ENCODE data around the gene ORC5. TPM values are rescaled to one million over a fixed set of nuclear protein-coding genes. Genes with fewer than 3 reads are reported as not detected.
A peak's percentile ranks its signal among the peaks of the same experiment; 100 is the strongest.
"Not testable (repeated sequence)": the region's sequence is repeated elsewhere in the genome, so short reads cannot be mapped to it uniquely, and the experiment has no call there.

Gene ORC5
- 10 to 100 TPM; 26.7 to 28.0 (median 28.0) TPM for polyA plus RNA-seq (ENCODE audit: insufficient read length in 3 of 3)

- DNase-seq (ENCODE audit: low read depth in 3 of 3, low spot score in 2 of 3), result peak; percentile 56 to 72 (median 61)
These were observed at the start of gene ORC5 for GRCh38 chr7:104207731-104208420. ORC5 (minus strand) TSS chr7:104208013; CDS start chr7:104207904, 109 bp downstream.

GRCh38 chr7:104255616-104256015 is 47.8 kb upstream of the ORC5 start:
- DNase-seq (ENCODE audit: low read depth in 3 of 3, low spot score in 2 of 3), result no peak

DNA sequence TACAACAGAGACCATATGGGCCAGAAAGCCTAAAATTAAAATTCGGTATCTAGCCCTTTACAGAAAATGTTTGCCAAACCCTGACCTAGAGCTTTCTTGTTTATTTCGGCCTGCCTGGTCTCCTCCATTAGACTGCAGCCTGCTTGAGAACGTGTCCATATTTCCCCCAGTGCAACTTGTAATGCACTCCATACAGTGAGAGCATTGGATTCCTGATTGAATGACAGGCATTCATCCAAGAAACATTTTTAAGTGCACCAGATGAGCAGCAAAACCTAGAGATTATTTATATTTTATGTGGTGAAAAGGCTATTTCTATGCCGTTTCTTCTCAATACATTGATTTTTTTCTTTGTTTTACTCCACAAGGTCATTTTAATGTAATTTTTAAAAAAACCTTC is 47.4 kb upstream of the ORC5 start:
- no peak for DNase-seq (ENCODE audit: low read depth in 3 of 3, low spot score in 2 of 3)

DNA sequence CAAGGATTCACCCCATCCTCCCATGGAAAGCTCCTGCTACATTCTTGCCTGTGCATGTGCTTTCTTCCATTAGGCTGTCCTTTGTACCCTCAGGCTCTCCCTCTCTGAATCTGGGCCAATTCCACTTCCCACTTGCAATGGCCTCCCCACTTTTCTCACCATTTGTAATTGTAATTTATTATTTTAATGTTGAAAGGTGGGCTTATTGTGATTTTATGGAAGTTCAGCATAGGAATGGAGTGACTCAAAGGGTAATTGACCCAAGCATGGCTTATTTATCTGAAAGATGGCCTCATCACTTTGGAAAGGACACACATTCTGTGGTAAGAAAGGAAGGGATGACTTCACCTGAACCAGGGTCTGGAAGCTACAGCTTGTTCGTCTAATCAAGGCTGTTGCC is 46.9 kb upstream of the ORC5 start:
- DNase-seq (ENCODE audit: low read depth in 3 of 3, low spot score in 2 of 3), result no peak

GRCh38 chr7:104252409-104253134 is 44.8 kb upstream of the ORC5 start:
- no peak for DNase-seq (ENCODE audit: low read depth in 3 of 3, low spot score in 2 of 3)

GRCh38 chr7:104242638-104243037 is 34.8 kb upstream of the ORC5 start:
- DNase-seq (ENCODE audit: low read depth in 3 of 3, low spot score in 2 of 3), result no peak

DNA sequence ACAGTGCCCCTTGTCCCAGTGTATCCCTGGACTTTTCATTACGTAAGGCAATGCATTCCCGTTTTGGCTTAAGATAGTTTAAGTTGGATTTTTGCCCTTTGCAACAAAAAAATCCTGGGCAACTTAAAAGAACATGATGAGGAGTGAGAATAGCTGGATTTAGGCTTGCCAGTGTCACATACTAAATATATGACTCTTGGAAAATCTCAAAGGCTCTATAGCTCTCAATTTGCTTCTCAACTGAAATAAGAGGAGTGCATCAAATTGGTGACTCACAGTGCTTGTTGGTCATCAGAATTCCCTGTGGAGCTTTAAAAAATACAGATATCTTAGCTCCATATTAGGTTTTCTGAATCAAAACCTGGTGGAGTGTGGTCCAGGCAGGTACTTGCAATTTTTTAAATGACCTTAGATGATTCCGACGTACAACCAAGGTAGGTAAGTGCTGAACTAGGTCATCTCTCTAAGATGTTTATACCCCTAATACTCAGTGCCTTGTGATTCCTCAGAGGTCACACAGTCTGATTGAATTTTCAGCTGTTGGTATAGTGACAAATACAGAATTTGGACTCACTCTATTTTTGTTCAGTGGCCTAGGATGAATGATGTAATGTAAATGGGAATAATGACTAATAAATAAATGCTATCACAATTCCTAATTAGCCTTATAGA is 33.9 kb upstream of the ORC5 start:
- no peak for DNase-seq (ENCODE audit: low read depth in 3 of 3, low spot score in 2 of 3)

- DNase-seq (ENCODE audit: low read depth in 3 of 3, low spot score in 2 of 3), result no peak
These were observed 33.3 kb upstream of the ORC5 start for GRCh38 chr7:104241135-104241534.

DNA sequence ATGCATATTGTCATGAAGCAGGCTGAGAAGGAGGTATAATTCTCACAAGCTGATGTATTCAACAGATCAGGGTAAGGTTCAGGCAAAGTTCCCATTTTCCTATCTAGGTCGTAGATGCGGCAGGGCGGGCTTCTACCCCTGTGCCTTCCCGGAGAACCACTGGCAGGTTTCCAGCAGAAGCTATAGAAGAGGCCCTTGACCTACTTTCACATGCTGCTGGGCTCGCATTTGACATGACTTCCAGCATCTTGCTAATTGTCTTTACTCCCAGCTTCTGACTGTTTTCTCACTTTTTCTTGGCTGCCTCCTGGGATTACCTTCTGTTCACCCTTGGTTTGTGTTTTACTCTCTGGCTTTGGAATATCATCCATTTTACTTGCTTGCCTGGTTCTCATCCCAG is 32.6 kb upstream of the ORC5 start:
- no peak for DNase-seq (ENCODE audit: low read depth in 3 of 3, low spot score in 2 of 3)

DNA sequence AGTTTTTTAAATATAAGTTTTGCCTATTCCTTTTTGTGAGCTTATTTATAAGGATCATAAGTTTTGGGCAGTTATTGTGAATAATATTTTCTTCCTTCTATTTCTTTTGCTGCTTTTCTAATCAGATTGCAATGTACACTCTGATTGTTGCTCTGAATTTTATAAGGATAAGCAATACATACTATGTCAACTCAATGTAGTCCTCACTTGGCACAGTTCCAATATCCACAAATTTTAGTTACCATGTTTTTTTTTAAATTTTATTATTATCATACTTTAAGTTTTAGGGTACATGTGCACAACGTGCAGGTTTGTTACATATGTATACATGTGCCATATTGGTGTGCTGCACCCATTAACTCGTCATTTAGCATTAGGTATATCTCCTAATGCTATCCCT is 27.2 kb upstream of the ORC5 start:
- DNase-seq (ENCODE audit: low read depth in 3 of 3, low spot score in 2 of 3), result not testable (repeated sequence)

DNA sequence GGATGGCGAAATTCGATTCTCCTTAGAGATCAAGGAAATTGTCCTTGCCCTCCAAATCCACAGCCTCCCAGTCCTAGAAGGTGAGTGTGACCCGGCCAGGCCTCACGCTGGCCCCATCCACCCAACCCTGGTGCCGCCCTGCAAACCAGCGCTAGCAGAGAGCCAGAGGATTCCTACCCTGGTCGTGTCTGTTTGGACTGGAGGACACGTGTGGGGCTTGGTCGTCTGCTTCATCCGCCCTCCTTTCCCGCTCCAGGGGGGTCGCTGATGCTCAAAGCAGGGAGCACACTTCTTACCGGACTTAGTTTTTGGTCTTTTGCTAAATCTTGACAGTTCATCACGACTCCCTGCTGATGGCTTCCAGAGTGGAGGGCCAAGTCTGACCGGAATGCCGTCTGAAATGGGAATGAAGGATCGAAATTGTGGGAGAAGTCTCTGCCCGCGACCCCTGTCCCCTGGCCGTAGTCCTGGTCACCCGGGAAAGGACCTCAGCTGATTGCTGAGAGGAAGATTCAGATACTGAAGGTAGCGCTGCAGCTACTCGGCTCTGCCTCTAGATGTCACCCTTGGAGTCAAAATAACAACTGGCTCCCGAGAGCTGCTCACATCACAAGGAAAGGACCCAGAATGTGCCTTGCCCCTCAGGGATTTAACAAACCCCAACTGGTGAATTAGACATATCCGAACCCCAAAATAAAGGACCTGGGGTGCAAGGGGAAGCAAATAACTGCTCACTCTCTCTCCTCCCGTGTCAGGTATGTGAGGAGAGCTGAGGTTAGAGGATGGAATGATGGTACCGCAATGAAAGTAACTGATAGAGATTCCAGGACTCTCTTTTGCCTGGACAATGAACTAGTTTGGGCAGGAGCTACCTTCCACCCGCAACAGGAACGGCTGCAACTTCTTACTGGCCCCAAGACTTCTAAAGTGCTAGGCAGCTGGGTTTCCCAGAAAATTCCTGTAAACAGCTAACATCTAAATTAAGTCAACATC is 23.5 kb upstream of the ORC5 start:
- peak in 1 of 3 donors; percentile 19 for DNase-seq (ENCODE audit: low read depth in 3 of 3, low spot score in 2 of 3)

DNA sequence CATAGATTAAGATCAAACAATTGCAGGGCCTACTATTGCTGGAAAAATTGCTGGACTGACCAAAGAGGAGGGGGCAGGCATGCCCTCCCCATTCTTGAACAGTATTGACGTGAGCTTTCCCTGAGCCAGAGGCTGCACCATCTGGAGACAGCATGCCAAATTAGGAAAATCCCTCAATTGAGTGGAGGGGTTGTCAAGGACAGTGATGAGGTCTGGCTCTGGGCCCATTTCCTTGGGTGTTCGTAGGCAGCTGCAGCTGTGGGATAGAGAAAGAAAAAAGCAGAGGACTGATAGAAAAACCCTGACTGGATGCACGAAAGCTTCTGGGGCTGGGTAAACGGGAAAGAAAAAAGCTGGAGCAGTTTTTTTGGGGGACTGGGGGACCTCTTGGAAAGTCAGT is 22.8 kb upstream of the ORC5 start:
- DNase-seq (ENCODE audit: low read depth in 3 of 3, low spot score in 2 of 3), result no peak

GRCh38 chr7:104228442-104228841 is 20.6 kb upstream of the ORC5 start:
- no peak for DNase-seq (ENCODE audit: low read depth in 3 of 3, low spot score in 2 of 3)

GRCh38 chr7:104225451-104225850 is 17.6 kb upstream of the ORC5 start:
- DNase-seq (ENCODE audit: low read depth in 3 of 3, low spot score in 2 of 3), result no peak

DNA sequence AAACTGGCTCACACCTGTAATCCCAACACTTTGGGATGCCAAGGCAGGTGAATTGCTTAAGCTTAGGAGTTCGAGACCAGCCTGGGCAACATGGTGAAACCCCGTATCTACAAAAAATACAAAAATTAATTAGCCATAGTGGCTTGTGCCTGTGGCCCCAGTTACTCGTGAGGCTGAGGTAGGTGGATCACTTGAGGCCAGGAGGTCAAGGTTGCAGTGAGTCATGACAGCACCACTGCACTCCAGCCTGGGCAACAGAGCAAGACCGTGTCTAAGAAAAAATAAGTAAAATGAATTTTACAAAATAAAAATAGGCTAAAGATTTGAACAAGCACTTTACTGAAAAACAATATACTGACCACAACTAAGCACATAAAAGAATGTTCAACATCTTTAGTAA is 9.8 kb upstream of the ORC5 start:
- no peak for DNase-seq (ENCODE audit: low read depth in 3 of 3, low spot score in 2 of 3)

- DNase-seq (ENCODE audit: low read depth in 3 of 3, low spot score in 2 of 3), result no peak
These were observed 1.2 kb upstream of the ORC5 start for GRCh38 chr7:104209063-104209462.

GRCh38 chr7:104208421-104208780 is 588 bp upstream of the ORC5 start:
- DNase-seq (ENCODE audit: low read depth in 3 of 3, low spot score in 2 of 3), result no peak

DNA sequence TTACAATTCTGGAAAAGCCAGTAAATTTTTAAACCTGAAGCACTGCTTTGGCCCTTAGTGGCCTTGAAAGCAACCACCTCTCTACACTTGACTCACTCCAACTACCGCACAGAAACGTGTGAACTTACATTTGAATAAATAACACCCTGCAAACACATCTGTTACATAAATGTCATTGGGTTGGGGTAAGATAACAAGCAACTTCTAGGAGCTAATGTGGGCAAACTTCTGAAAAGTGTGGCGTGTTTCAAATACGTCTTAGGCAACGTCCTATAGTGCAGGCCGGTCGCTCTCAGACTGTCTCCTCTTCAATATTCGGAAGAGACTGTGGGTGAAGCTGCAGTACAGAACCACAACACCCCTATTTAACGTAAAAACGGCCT is 474 bp downstream of the ORC5 start:
- peak in 1 of 3 donors; percentile 8 for DNase-seq (ENCODE audit: low read depth in 3 of 3, low spot score in 2 of 3)

DNA sequence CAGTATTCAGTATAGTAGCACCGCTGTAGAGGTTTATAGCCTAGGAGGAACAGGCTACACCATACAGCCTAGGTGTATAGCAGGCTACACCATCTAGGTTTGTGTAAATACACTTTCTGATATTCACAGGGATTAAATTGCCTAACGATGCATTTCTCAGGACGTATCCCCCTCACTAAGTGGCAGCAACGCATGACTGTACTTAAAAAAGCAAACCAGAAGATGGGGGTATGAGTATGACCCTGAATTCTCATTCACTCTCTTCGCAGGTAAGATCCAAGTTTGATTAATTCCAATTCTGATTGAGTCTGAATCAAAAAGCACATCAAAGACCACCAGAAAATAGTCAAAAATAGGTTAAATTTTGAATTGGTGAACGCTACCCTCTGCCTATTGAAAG is 972 bp downstream of the ORC5 start:
- DNase-seq (ENCODE audit: low read depth in 3 of 3, low spot score in 2 of 3), result no peak

- DNase-seq (ENCODE audit: low read depth in 3 of 3, low spot score in 2 of 3), result no peak
These were observed 9.0 kb downstream of the ORC5 start for GRCh38 chr7:104198673-104199278.
